Small intestine (tissue), 7 donors: ENCODE results near the gene GNG11. TPM values are rescaled to one million over a fixed set of nuclear protein-coding genes. Genes with fewer than 3 reads are reported as not detected.

Experiments used
- DNase-seq, 2 donors: peaks; one replicate each; pipeline versions ENCODE4 v3.0.0 to v3.0.0-alpha.2; 2013
- FAIRE-seq: peaks from 2 replicates; lab custom pipeline; 2012; peaks lifted over from hg19 to GRCh38; lab: Jason Lieb, UNC
- H3K27ac ChIP-seq, 3 donors: one replicate each; pipeline ENCODE4 v1.5.1; 2013; ENCODE audit warnings: low read length in 2 of 3, mild to moderate bottlenecking in 2 of 3, control low read depth in 1 of 3, inconsistent platforms in 1 of 3, low read depth in 1 of 3, moderate library complexity in 1 of 3
- H3K27me3 ChIP-seq, 3 donors: one replicate each; pipeline ENCODE4 v1.6.1; 2013; ENCODE audit warnings: low read length in 3 of 3, inconsistent platforms in 1 of 3; ENCODE audit not compliant: control insufficient read depth in 3 of 3, insufficient read depth in 3 of 3
- H3K36me3 ChIP-seq, 3 donors: one replicate each; pipeline ENCODE4 v1.6.1; 2013; ENCODE audit warnings: low read length in 3 of 3, inconsistent platforms in 1 of 3, low read depth in 1 of 3, mild to moderate bottlenecking in 1 of 3, moderate library complexity in 1 of 3; ENCODE audit not compliant: control insufficient read depth in 3 of 3, insufficient read depth in 2 of 3
- H3K4me1 ChIP-seq, 3 donors: one replicate each; pipeline ENCODE4 v1.6.1; 2013; ENCODE audit warnings: low read length in 2 of 3, inconsistent platforms in 1 of 3, low read depth in 1 of 3, mild to moderate bottlenecking in 1 of 3, moderate library complexity in 1 of 3; ENCODE audit not compliant: control insufficient read depth in 3 of 3, insufficient read depth in 2 of 3
- H3K4me3 ChIP-seq, 3 donors: one replicate each; pipeline ENCODE4 v1.5.1; 2013; ENCODE audit warnings: low read length in 3 of 3, control low read depth in 1 of 3, inconsistent platforms in 1 of 3, low read depth in 1 of 3, mild to moderate bottlenecking in 1 of 3, moderate library complexity in 1 of 3
- H3K9me3 ChIP-seq, 2 donors: one replicate each; pipeline ENCODE4 v1.6.1; 2013; ENCODE audit warnings: low read depth in 1 of 2, low read length in 1 of 2; ENCODE audit not compliant: control insufficient read depth in 2 of 2, insufficient read depth in 1 of 2
- WGBS, 3 donors: extraction: QIAGEN DNeasy Blood & Tissue Kit; methylation state at CpG; one replicate each; pipeline ENCODE4 v1.1.7; 2013; 5-methylcytosine and 5-hydroxymethylcytosine counted together
- polyA plus RNA-seq, 4 donors: library from polyadenylated mRNA; stranded (reverse) in 3 of 4; unstranded in 1 of 4; fragments of 200-250 nt in 3 of 4; fragments of 120-200 nt in 1 of 4; gene quantifications; one replicate each; pipeline versions ENCODE4 v1.2.1 to v1.2.3, GENCODE V29; 2013
- donor health status: healthy with polysubstance abuse.
- donor health status: control.
- donor health status: control.
- donor health status: Bipolar disorder and iron deficiency.
- donor health status: healthy.

Gene GNG11
- polyA plus RNA-seq, 4 donors, result 2.0 to 18.6 (median 13.7) TPM

- Histone ChIP-seq H3K27ac (peak overlapping the region in 1 of 3 donors; percentile 78), H3K9me3 (no peaks in the 10 kb centered on the region), H3K4me1 (no peaks in the 10 kb centered on the region), H3K36me3 (no peaks in the 10 kb centered on the region), H3K4me3 (no peak overlapping the region), H3K27me3 (no peaks in the 10 kb centered on the region)
- 23 to 38% (median 32%) methylated on average over 3 of the region's 3 CpGs for WGBS, 3 donors
- no peak for FAIRE-seq
- no peak for DNase-seq
Measured at GRCh38 chr7:93945083-93945482, 23.5 kb downstream of the GNG11 start.

DNA sequence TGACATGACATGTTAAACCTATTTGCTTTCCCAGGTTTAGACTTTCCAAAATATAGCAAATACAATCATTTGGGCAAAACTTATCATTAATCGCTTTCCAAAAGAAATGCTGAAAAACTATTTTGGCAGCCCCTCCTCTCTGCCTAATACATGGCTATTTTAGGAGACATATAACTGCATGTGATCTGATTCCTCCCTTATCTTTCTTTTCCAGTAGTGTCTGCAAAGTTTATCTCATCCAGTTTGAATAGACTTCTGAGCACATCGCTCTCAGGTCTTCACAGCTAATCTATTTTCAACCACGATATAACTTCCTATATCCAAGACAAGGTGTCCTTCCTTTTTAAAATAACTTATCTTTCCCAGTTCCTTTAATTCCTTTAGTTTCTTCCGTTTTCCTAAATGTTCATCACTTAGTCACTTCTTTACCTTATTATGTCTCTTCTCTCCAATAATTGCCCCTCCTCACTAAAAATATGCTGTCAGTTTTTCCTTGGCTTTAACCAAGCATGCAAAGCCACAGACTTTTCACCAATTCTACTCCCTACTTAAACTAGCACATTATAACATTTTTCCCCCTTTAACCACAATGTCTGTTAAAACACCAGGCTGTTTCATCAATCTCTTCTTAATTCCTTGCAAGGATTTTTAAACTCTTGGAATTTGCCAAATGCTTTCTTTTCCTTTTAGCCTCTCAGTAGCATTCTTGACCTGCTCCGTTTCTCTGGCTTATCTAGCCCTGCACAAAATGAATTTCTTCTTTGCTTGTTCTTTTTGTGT lies 24.4 kb downstream of the GNG11 start:
- no peak for FAIRE-seq
- H3K27ac ChIP-seq, result no peak overlapping the region

GRCh38 chr7:93948106-93948505 lies 26.6 kb downstream of the GNG11 start:
- no peaks in the 10 kb centered on the region for H3K4me1 ChIP-seq
- no peaks in the 10 kb centered on the region for H3K27me3 ChIP-seq
- FAIRE-seq (no peak), DNase-seq (no peak)
- no peaks in the 10 kb centered on the region for H3K9me3 ChIP-seq
- WGBS, 3 donors, result 29 to 56% (median 35%) methylated on average over 1 of the region's 1 CpG
- no peak overlapping the region for H3K4me3 ChIP-seq
- H3K36me3 ChIP-seq, result no peaks in the 10 kb centered on the region
- no peak overlapping the region for H3K27ac ChIP-seq

More for the DNA sequence above, 24.4 kb downstream of the GNG11 start:
- Histone ChIP-seq H3K27me3 (no peaks in the 10 kb centered on the region), H3K4me1 (no peaks in the 10 kb centered on the region), H3K4me3 (no peak overlapping the region), H3K9me3 (no peaks in the 10 kb centered on the region), H3K36me3 (no peaks in the 10 kb centered on the region)
- WGBS, 3 donors, result 67 to 81% (median 74%) methylated on average over 5 of the region's 5 CpGs
- DNase-seq, result no peak

- no peaks in the 10 kb centered on the region for H3K4me1 ChIP-seq
- no peak overlapping the region for H3K4me3 ChIP-seq
- H3K9me3 ChIP-seq, result no peaks in the 10 kb centered on the region
- DNase-seq, result no peak
- H3K27ac ChIP-seq, result no peak overlapping the region
- no peaks in the 10 kb centered on the region for H3K27me3 ChIP-seq
- 26 to 71% (median 29%) methylated on average over 1 to 2 of the region's 2 CpGs for WGBS, 3 donors
- no peak for FAIRE-seq
- H3K36me3 ChIP-seq, result no peaks in the 10 kb centered on the region
Measured at GRCh38 chr7:93948873-93949272, 27.3 kb downstream of the GNG11 start.

DNA sequence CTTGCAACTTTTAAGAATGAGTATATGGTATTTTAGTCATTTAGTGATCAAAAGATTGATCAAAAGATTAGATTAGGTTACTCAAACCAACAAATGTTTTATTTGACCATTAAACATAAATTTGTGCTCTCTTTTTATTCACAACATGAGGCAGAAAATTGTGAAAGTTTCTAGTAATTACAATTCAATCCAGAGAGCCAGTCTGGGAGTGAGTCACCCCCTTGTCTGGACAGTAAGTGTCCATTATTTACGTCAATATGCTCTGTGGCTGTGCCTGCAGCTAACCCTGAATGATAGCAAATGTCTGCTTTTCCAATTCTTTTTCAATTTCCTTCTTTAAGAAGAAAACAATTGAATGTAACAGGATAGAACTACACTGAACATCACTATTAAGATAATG lies 27.9 kb downstream of the GNG11 start:
- WGBS, 3 donors, result 54 to 67% (median 63%) methylated on average over 1 of the region's 1 CpG
- Histone ChIP-seq H3K4me3 (no peak overlapping the region), H3K4me1 (no peaks in the 10 kb centered on the region), H3K27ac (no peak overlapping the region), H3K9me3 (no peaks in the 10 kb centered on the region), H3K27me3 (no peaks in the 10 kb centered on the region), H3K36me3 (no peaks in the 10 kb centered on the region)
- no peak for DNase-seq
- no peak for FAIRE-seq

GRCh38 chr7:93955304-93955703 lies 33.8 kb downstream of the GNG11 start:
- Histone ChIP-seq H3K4me3 (no peak overlapping the region), H3K36me3 (no peaks in the 10 kb centered on the region), H3K4me1 (no peaks in the 10 kb centered on the region), H3K27ac (no peak overlapping the region), H3K9me3 (no peaks in the 10 kb centered on the region), H3K27me3 (no peaks in the 10 kb centered on the region)
- FAIRE-seq, result no peak
- DNase-seq, result no peak
- 79 to 84% (median 82%) methylated on average over 2 of the region's 2 CpGs for WGBS, 3 donors

DNA sequence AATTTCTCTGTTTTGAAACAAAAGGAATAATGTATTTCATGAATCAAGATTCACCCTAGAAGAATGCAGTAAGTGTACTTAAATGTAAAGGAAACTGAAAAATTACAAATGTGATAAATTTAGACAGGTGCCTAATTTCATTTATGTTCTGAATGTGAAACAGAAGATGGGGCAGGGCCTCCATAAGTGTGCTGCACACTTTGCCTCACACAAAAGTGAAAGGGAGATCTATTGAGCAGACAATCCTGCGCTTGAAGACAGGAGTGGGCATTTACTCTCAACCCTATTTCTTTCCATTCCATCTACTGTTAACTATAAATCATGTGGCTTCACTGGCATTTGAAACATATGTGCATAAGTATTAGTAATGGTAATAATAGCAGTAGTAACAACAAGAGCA lies 36.2 kb downstream of the GNG11 start:
- H3K36me3 ChIP-seq, result no peaks in the 10 kb centered on the region
- WGBS, 3 donors, result 91 to 93% (median 92%) methylated on average over 1 of the region's 1 CpG
- H3K27ac ChIP-seq, result no peak overlapping the region
- H3K4me3 ChIP-seq, result no peak overlapping the region
- DNase-seq (no peak), FAIRE-seq (no peak)
- no peaks in the 10 kb centered on the region for H3K9me3 ChIP-seq
- H3K4me1 ChIP-seq, result no peaks in the 10 kb centered on the region
- H3K27me3 ChIP-seq, result no peaks in the 10 kb centered on the region

DNA sequence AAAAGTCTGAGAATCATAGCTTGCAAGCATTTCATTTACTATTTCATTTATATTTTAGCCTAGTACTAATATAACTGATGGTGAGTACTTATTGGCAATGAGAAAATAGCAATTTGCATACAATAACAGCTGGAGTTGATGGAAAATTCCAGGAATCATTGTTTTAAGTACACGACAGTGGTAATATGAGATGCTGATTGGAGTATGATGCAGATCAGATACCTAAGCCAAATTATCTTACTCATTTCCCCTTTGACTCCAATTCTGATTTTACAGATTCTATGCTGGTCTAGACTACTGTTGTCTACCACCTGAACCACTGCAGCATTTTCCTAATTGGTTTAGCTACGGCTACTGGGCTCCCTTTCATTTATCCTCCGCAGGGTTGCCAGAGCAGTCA lies 36.7 kb downstream of the GNG11 start:
- H3K9me3 ChIP-seq, result no peaks in the 10 kb centered on the region
- no peak overlapping the region for H3K27ac ChIP-seq
- H3K4me1 ChIP-seq, result no peaks in the 10 kb centered on the region
- FAIRE-seq, result no peak
- H3K4me3 ChIP-seq, result no peak overlapping the region
- 80 to 90% (median 84%) methylated on average over 3 of the region's 3 CpGs for WGBS, 3 donors
- DNase-seq, result no peak
- H3K36me3 ChIP-seq, result no peaks in the 10 kb centered on the region
- no peaks in the 10 kb centered on the region for H3K27me3 ChIP-seq

GRCh38 chr7:93958651-93959050 lies 37.1 kb downstream of the GNG11 start:
- Histone ChIP-seq H3K27me3 (no peaks in the 10 kb centered on the region), H3K9me3 (no peaks in the 10 kb centered on the region), H3K36me3 (no peaks in the 10 kb centered on the region), H3K4me3 (no peak overlapping the region), H3K27ac (no peak overlapping the region), H3K4me1 (no peaks in the 10 kb centered on the region)
- no peak for DNase-seq
- 82 to 89% (median 87%) methylated on average over 3 of the region's 3 CpGs for WGBS, 3 donors
- no peak for FAIRE-seq
